GM23338 (cell line): ENCODE measurements around the gene DDX23. TPM values are rescaled to one million over a fixed set of nuclear protein-coding genes. Genes with fewer than 3 reads are reported as not detected.
"Not testable (repeated sequence)": the region's sequence is repeated elsewhere in the genome, so short reads cannot be mapped to it uniquely, and the experiment has no call there.

ENCODE experiments used
- ATAC-seq: fragments of 200-7000 bp; cut with Tn5 transposase; 3 replicates; pipeline ENCODE4 v1.9.1; 2020
- DNase-seq: peaks from one replicate; pipeline ENCODE4 v3.0.0-alpha.2; 2015; ENCODE audit warnings: low spot score
- H2AFZ ChIP-seq: fragments of 200-600 bp; sonication (generic); 2 replicates; pipeline ENCODE4 v1.8.0; 2016; ENCODE audit warnings: antibody characterized with exemption, mild to moderate bottlenecking, moderate library complexity
- H3F3A ChIP-seq: fragments of 200-600 bp; sonication (generic); replicated peaks from 2 replicates; pipeline ENCODE4 v1.8.0; 2017; ENCODE audit warnings: antibody characterized with exemption, mixed run types, low read depth
- H3K27ac ChIP-seq: fragments of 200-600 bp; sonication (generic); 2 replicates; pipeline ENCODE4 v1.6.1; 2016; ENCODE audit warnings: low read depth
- H3K27me3 ChIP-seq: fragments of 200-600 bp; sonication (generic); 2 replicates; pipeline ENCODE4 v1.8.0; 2016; ENCODE audit warnings: mild to moderate bottlenecking, mixed run types, moderate library complexity; ENCODE audit not compliant: insufficient read depth
- H3K36me3 ChIP-seq: fragments of 200-600 bp; sonication (generic); 2 replicates; pipeline ENCODE4 v1.8.0; 2016; ENCODE audit warnings: mild to moderate bottlenecking; ENCODE audit not compliant: insufficient read depth
- H3K4me1 ChIP-seq: fragments of 200-600 bp; sonication (generic); 2 replicates; pipeline ENCODE4 v1.8.0; 2016; ENCODE audit warnings: mild to moderate bottlenecking, moderate library complexity; ENCODE audit not compliant: insufficient read depth
- H3K4me2 ChIP-seq: fragments of 200-600 bp; sonication (generic); 2 replicates; pipeline ENCODE4 v1.7.1; 2017; ENCODE audit warnings: mixed run types
- H3K4me3 ChIP-seq: fragments of 200-600 bp; sonication (generic); 2 replicates; pipeline ENCODE4 v1.6.1; 2016; ENCODE audit warnings: mixed run types
- H3K79me2 ChIP-seq: fragments of 200-600 bp; sonication (generic); replicated peaks from 2 replicates; pipeline ENCODE4 v1.8.0; 2017; ENCODE audit warnings: mild to moderate bottlenecking; ENCODE audit not compliant: insufficient read depth
- H3K9me2 ChIP-seq: fragments of 200-600 bp; sonication (generic); 2 replicates; pipeline ENCODE4 v1.8.0; 2017; ENCODE audit not compliant: insufficient read depth
- H4K20me1 ChIP-seq: fragments of 200-600 bp; sonication (generic); replicated peaks from 2 replicates; pipeline ENCODE4 v1.8.0; 2017; ENCODE audit warnings: mild to moderate bottlenecking; ENCODE audit not compliant: insufficient read depth
- H3K27ac Mint-ChIP-seq: 2 replicates; pipeline ENCODE4 v1.8.0; 2020; ENCODE audit warnings: inconsistent platforms, mild to moderate bottlenecking, moderate library complexity, mixed read lengths
- H3K27me3 Mint-ChIP-seq: 3 replicates; pipeline ENCODE4 v1.8.0; 2022; ENCODE audit warnings: low read depth, mild to moderate bottlenecking, moderate library complexity, mixed read lengths, inconsistent platforms; ENCODE audit not compliant: insufficient read depth, poor library complexity
- H3K36me3 Mint-ChIP-seq: 3 replicates; pipeline ENCODE4 v1.8.0; 2021; ENCODE audit warnings: low read depth, mild to moderate bottlenecking, inconsistent platforms, moderate library complexity, mixed read lengths
- H3K4me1 Mint-ChIP-seq: 3 replicates; pipeline ENCODE4 v1.8.0; 2020; ENCODE audit warnings: mild to moderate bottlenecking, inconsistent platforms, mixed read lengths
- H3K4me3 Mint-ChIP-seq: 3 replicates; pipeline ENCODE4 v1.8.0; 2021; ENCODE audit warnings: moderate library complexity, mild to moderate bottlenecking, inconsistent platforms, mixed read lengths
- H3K9me3 Mint-ChIP-seq: 3 replicates; pipeline ENCODE4 v1.8.0; 2020; ENCODE audit warnings: moderate library complexity, mild to moderate bottlenecking, inconsistent platforms, mixed read lengths
- EZH2phosphoT487 ChIP-seq: fragments of 200-600 bp; sonication (generic); IDR thresholded peaks from one replicate; pipeline ENCODE4 v1.8.1; 2018; ENCODE audit warnings: antibody characterized with exemption; ENCODE audit not compliant: unreplicated experiment
- polyA plus RNA-seq: library from polyadenylated mRNA; unstranded; fragments of >200 nt; fragmentation: Nextera tagmentation; extraction: Ambion mirVana; gene quantifications from 2 replicates; pipeline ENCODE4 v1.2.1, GENCODE V29; 2016
- total RNA-seq: library from RNA; depleted of rRNA; stranded (reverse); fragments of >200 nt; shearing (Covaris generic); gene quantifications from 2 replicates; pipeline ENCODE4 v1.2.3, GENCODE V29; 2014
- TF ChIP-seq, protein P1 (sequence below): fragments of 250-450 bp; sonication (Bioruptor Pico); IDR thresholded peaks from 2 replicates; pipeline ENCODE4 v1.5.0; 2020; ENCODE audit warnings: mild to moderate bottlenecking, moderate library complexity
- TF ChIP-seq, protein P2 (sequence below), 2 experiments: fragments of 200-600 bp in 1 of 2; sonication (generic) in 1 of 2; conservative IDR thresholded peaks; 2 replicates each; pipeline versions ENCODE4 v1.5.1 to v1.6.1; 2016 to 2017; ENCODE audit warnings: antibody characterized with exemption in 2 of 2, low read depth in 2 of 2, mild to moderate bottlenecking in 2 of 2, moderate library complexity in 1 of 2

Gene DDX23
- total and polyA plus RNA-seq, 2 experiments from 2014 or later: 31.7 to 78.5 TPM

DNA sequence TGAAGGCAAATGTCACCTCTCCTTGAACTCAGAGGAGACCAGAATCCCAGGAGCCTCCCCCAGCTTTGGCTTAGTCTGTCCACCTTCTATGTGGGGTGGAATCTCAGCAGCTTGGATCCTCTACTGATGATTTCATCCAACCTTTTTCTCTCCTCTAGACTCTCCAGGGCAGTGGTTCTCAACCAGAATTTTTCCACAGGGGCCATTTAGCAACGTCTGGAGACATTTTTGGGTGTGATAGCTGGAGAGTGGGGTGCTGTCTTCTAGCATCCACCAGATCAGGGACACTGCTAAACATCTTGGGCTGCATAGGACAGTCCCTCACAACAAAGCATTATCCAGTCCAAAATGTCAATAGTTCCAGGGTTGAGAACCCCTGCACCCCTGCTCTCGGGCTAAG lies 4.4 kb upstream of the DDX23 start (continued):
- TF ChIP-seq, protein P1, sequence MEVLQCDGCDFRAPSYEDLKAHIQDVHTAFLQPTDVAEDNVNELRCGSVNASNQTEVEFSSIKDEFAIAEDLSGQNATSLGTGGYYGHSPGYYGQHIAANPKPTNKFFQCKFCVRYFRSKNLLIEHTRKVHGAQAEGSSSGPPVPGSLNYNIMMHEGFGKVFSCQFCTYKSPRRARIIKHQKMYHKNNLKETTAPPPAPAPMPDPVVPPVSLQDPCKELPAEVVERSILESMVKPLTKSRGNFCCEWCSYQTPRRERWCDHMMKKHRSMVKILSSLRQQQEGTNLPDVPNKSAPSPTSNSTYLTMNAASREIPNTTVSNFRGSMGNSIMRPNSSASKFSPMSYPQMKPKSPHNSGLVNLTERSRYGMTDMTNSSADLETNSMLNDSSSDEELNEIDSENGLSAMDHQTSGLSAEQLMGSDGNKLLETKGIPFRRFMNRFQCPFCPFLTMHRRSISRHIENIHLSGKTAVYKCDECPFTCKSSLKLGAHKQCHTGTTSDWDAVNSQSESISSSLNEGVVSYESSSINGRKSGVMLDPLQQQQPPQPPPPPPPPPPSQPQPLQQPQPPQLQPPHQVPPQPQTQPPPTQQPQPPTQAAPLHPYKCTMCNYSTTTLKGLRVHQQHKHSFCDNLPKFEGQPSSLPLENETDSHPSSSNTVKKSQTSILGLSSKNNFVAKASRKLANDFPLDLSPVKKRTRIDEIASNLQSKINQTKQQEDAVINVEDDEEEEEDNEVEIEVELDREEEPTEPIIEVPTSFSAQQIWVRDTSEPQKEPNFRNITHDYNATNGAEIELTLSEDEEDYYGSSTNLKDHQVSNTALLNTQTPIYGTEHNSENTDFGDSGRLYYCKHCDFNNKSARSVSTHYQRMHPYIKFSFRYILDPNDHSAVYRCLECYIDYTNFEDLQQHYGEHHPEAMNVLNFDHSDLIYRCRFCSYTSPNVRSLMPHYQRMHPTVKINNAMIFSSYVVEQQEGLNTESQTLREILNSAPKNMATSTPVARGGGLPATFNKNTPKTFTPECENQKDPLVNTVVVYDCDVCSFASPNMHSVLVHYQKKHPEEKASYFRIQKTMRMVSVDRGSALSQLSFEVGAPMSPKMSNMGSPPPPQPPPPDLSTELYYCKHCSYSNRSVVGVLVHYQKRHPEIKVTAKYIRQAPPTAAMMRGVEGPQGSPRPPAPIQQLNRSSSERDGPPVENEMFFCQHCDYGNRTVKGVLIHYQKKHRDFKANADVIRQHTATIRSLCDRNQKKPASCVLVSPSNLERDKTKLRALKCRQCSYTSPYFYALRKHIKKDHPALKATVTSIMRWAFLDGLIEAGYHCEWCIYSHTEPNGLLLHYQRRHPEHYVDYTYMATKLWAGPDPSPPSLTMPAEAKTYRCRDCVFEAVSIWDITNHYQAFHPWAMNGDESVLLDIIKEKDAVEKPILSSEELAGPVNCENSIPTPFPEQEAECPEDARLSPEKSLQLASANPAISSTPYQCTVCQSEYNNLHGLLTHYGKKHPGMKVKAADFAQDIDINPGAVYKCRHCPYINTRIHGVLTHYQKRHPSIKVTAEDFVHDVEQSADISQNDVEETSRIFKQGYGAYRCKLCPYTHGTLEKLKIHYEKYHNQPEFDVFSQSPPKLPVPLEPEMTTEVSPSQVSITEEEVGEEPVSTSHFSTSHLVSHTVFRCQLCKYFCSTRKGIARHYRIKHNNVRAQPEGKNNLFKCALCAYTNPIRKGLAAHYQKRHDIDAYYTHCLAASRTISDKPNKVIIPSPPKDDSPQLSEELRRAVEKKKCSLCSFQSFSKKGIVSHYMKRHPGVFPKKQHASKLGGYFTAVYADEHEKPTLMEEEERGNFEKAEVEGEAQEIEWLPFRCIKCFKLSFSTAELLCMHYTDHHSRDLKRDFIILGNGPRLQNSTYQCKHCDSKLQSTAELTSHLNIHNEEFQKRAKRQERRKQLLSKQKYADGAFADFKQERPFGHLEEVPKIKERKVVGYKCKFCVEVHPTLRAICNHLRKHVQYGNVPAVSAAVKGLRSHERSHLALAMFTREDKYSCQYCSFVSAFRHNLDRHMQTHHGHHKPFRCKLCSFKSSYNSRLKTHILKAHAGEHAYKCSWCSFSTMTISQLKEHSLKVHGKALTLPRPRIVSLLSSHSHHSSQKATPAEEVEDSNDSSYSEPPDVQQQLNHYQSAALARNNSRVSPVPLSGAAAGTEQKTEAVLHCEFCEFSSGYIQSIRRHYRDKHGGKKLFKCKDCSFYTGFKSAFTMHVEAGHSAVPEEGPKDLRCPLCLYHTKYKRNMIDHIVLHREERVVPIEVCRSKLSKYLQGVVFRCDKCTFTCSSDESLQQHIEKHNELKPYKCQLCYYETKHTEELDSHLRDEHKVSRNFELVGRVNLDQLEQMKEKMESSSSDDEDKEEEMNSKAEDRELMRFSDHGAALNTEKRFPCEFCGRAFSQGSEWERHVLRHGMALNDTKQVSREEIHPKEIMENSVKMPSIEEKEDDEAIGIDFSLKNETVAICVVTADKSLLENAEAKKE (CRISPR knock-in tag): no peak
- no peak for TF ChIP-seq EZH2phosphoT487
- TF ChIP-seq, protein P2, sequence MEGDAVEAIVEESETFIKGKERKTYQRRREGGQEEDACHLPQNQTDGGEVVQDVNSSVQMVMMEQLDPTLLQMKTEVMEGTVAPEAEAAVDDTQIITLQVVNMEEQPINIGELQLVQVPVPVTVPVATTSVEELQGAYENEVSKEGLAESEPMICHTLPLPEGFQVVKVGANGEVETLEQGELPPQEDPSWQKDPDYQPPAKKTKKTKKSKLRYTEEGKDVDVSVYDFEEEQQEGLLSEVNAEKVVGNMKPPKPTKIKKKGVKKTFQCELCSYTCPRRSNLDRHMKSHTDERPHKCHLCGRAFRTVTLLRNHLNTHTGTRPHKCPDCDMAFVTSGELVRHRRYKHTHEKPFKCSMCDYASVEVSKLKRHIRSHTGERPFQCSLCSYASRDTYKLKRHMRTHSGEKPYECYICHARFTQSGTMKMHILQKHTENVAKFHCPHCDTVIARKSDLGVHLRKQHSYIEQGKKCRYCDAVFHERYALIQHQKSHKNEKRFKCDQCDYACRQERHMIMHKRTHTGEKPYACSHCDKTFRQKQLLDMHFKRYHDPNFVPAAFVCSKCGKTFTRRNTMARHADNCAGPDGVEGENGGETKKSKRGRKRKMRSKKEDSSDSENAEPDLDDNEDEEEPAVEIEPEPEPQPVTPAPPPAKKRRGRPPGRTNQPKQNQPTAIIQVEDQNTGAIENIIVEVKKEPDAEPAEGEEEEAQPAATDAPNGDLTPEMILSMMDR (conservative IDR thresholded peaks at IDR 0.05; ENCODE audit: low read depth in 2 of 2): no peak

DNA sequence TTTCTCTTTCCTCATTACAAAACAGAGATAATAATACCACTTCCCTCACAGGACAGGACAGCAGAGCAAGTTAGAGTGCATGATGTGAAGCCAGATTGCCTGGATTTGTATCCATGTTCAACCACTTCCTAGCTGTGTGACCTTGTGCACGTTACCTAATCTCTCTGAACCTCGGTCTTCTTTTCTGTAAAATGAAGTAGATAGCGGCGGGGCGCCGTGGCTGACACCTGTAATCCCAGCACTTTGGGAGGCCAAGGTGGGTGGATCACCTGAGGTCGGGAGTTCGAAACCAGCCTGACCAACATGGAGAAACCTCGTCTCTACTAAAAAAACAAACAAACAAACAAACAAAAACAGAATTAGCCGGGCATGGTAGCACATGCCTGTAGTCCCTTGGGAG lies 3.0 kb upstream of the DDX23 start:
- Mint-ChIP-seq H3K36me3 (peaks cover 23% of the 10 kb centered on the region; the same call in 2 of the 3 replicates), H3K4me1 (peaks cover 16% of the 10 kb centered on the region), H3K27me3 (peaks cover 10% of the 10 kb centered on the region)
- not testable (repeated sequence) for H3K4me3 ChIP-seq, H3K27ac Mint-ChIP-seq, H3K4me2 ChIP-seq, ATAC-seq, H3F3A ChIP-seq, H3K4me3 Mint-ChIP-seq, H3K27ac ChIP-seq, H2AFZ ChIP-seq, H3K36me3 ChIP-seq, DNase-seq, H3K27me3 ChIP-seq, H3K9me3 Mint-ChIP-seq, H3K4me1 ChIP-seq, H4K20me1 ChIP-seq, H3K9me2 ChIP-seq
- peaks cover 19% of the 10 kb centered on the region for H3K79me2 ChIP-seq
